Breast epithelium (tissue), 4 donors: ENCODE measurements around the gene TRMT13. TPM values are rescaled to one million over a fixed set of nuclear protein-coding genes. Genes with fewer than 3 reads are reported as not detected.

Experiments
- DNase-seq, 2 donors: peaks; one replicate each; pipeline ENCODE4 v3.0.0-alpha.2; 2019; ENCODE audit warnings: low spot score in 2 of 2
- H3K27ac ChIP-seq, 2 donors: fragments of 200-600 bp; sonication (generic) in 1 of 2; one replicate each; pipeline ENCODE4 v1.5.1; 2016 to 2019; ENCODE audit warnings: mild to moderate bottlenecking in 1 of 2
- H3K27me3 ChIP-seq, 2 donors: fragments of 200-600 bp; sonication (generic) in 1 of 2; one replicate each; pipeline versions ENCODE4 v1.5.1 to v1.6.0; 2017 to 2019; ENCODE audit warnings: control low read depth in 1 of 2, mild to moderate bottlenecking in 1 of 2
- H3K36me3 ChIP-seq: fragments of 200-600 bp; one replicate; pipeline ENCODE4 v1.5.1; 2019
- H3K4me1 ChIP-seq, 2 donors: fragments of 200-600 bp; sonication (generic); one replicate each; pipeline ENCODE4 v1.5.1; 2016 to 2019; ENCODE audit warnings: control low read depth in 1 of 2
- H3K4me3 ChIP-seq, 3 donors: fragments of 200-600 bp; sonication (generic); 1 replicate in 2 of 3; 2 replicates in 1 of 3; pipeline ENCODE4 v1.5.1; 2016 to 2019; ENCODE audit warnings: mild to moderate bottlenecking in 3 of 3, moderate library complexity in 2 of 3
- H3K9me3 ChIP-seq, 2 donors: fragments of 200-600 bp; sonication (generic) in 1 of 2; one replicate each; pipeline ENCODE4 v1.5.1; 2016 to 2019; ENCODE audit warnings: control low read depth in 1 of 2
- POLR2A ChIP-seq: fragments of 450-650 bp; IDR thresholded peaks from one replicate; pipeline ENCODE4 v1.6.1; 2016; ENCODE audit warnings: antibody characterized with exemption, mild to moderate bottlenecking, moderate library complexity
- POLR2AphosphoS5 ChIP-seq, 3 donors: sonication (generic); formaldehyde crosslinking; IDR thresholded peaks; one replicate each; pipeline ENCODE4 v1.6.1; 2017; ENCODE audit warnings: antibody characterized with exemption in 3 of 3
- intact Hi-C: fragments of 100-400 bp; cut with DNase I; formaldehyde crosslinking; loops from one replicate; pipeline ENCODE4 v1.15.1; 2023; ENCODE audit warnings: low total_unique reads
- total RNA-seq, 3 donors: library from RNA; depleted of rRNA; stranded (reverse); fragments of >200 nt; gene quantifications; one replicate each; pipeline ENCODE4 v1.1.0, GENCODE V29; 2016
- TF ChIP-seq, protein P1 (sequence below), 3 donors: fragments of 450-650 bp; IDR thresholded peaks; one replicate each; pipeline ENCODE4 v1.5.1; 2016 to 2017; ENCODE audit warnings: antibody characterized with exemption in 3 of 3, mild to moderate bottlenecking in 3 of 3, moderate library complexity in 3 of 3

TRMT13 gene
- total RNA-seq: 10 to 100 TPM; 16.0 to 36.1 (median 21.0) TPM

- Histone ChIP-seq H3K4me3 (peak within 1 kb of the TSS; percentile 68 to 95 (median 80)), H3K4me1 (no peaks in the 10 kb centered on the region), H3K9me3 (no peaks in the 10 kb centered on the region), H3K36me3 (no peaks in the 10 kb centered on the region), H3K27ac (peak within 1 kb of the TSS; percentile 56 to 75), H3K27me3 (no peaks in the 10 kb centered on the region)
- peak; percentile 92 to 94 for DNase-seq
- TF ChIP-seq, protein P1, sequence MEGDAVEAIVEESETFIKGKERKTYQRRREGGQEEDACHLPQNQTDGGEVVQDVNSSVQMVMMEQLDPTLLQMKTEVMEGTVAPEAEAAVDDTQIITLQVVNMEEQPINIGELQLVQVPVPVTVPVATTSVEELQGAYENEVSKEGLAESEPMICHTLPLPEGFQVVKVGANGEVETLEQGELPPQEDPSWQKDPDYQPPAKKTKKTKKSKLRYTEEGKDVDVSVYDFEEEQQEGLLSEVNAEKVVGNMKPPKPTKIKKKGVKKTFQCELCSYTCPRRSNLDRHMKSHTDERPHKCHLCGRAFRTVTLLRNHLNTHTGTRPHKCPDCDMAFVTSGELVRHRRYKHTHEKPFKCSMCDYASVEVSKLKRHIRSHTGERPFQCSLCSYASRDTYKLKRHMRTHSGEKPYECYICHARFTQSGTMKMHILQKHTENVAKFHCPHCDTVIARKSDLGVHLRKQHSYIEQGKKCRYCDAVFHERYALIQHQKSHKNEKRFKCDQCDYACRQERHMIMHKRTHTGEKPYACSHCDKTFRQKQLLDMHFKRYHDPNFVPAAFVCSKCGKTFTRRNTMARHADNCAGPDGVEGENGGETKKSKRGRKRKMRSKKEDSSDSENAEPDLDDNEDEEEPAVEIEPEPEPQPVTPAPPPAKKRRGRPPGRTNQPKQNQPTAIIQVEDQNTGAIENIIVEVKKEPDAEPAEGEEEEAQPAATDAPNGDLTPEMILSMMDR (IDR thresholded peaks at IDR 0.05): peak in 2 of 3 donors; percentile 23 to 33
- no peak for TF ChIP-seq POLR2A
- peak; percentile 80 to 92 (median 84) for TF ChIP-seq POLR2AphosphoS5 (IDR thresholded peaks at IDR 0.05)
- intact Hi-C loops: no loop called here
Observed at GRCh38 chr1:100132566-100133477, at the start of gene TRMT13, which contains the start of gene SASS6. Gene TRMT13, plus strand, starts transcription at chr1:100133163. Its CDS starts 6 bp downstream, at chr1:100133169. Gene SASS6, minus strand, starts transcription at chr1:100132930. Its CDS starts 116 bp downstream, at chr1:100132814.

- no peaks in the 10 kb centered on the region for H3K36me3 ChIP-seq
- H3K4me3 ChIP-seq: no peak overlapping the region
- no peak for DNase-seq
- no peak overlapping the region for H3K27ac ChIP-seq
- no peaks in the 10 kb centered on the region for H3K27me3 ChIP-seq
- intact Hi-C loops: no loop called here
- TF ChIP-seq POLR2A (no peak), POLR2AphosphoS5 (IDR thresholded peaks at IDR 0.05) (no peak)
- TF ChIP-seq, protein P1 (IDR thresholded peaks at IDR 0.05): no peak
- no peaks in the 10 kb centered on the region for H3K9me3 ChIP-seq
- H3K4me1 ChIP-seq: no peaks in the 10 kb centered on the region
Observed at GRCh38 chr1:100087396-100087795, 45.6 kb upstream of the TRMT13 start.

DNA sequence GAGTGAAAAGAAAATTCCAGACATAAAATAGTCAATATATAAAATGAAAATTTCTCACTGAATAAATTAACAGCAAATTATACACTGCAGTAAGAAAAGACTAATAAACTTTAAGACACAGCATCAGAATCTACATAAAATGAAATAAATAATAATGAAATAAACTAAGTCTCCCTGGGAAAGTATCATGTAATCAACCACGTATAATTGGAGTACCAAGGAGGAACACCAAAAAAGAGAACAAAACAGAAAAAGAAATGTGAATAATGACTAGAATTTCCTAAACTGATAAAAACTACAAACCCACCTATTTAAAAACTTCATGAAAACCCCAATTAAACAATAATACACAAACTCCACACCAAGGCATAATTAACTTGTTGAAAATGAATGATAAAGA is 43.9 kb upstream of the TRMT13 start:
- H3K27me3 ChIP-seq: no peaks in the 10 kb centered on the region
- no peak overlapping the region for H3K27ac ChIP-seq
- TF ChIP-seq POLR2A: no peak
- no peak for TF ChIP-seq POLR2AphosphoS5 (IDR thresholded peaks at IDR 0.05)
- TF ChIP-seq, protein P1 (IDR thresholded peaks at IDR 0.05): no peak
- no peaks in the 10 kb centered on the region for H3K9me3 ChIP-seq
- no peak for DNase-seq
- H3K4me1 ChIP-seq: no peaks in the 10 kb centered on the region
- intact Hi-C loops: no loop called here
- H3K4me3 ChIP-seq: no peak overlapping the region
- no peaks in the 10 kb centered on the region for H3K36me3 ChIP-seq

- TF ChIP-seq POLR2AphosphoS5 (IDR thresholded peaks at IDR 0.05) (no peak), POLR2A (no peak)
- TF ChIP-seq, protein P1 (IDR thresholded peaks at IDR 0.05): no peak
- DNase-seq: no peak
- Histone ChIP-seq H3K36me3 (no peaks in the 10 kb centered on the region), H3K4me1 (no peaks in the 10 kb centered on the region), H3K9me3 (no peaks in the 10 kb centered on the region), H3K4me3 (no peak overlapping the region), H3K27ac (no peak overlapping the region), H3K27me3 (no peaks in the 10 kb centered on the region)
- intact Hi-C loops: no loop called here
Observed at GRCh38 chr1:100090471-100090870, 42.5 kb upstream of the TRMT13 start.

- TF ChIP-seq, protein P1 (IDR thresholded peaks at IDR 0.05): no peak
- TF ChIP-seq POLR2A (no peak), POLR2AphosphoS5 (IDR thresholded peaks at IDR 0.05) (no peak)
- intact Hi-C loops: no loop called here
- Histone ChIP-seq H3K27ac (no peak overlapping the region), H3K9me3 (no peaks in the 10 kb centered on the region), H3K27me3 (no peaks in the 10 kb centered on the region), H3K4me1 (no peaks in the 10 kb centered on the region), H3K36me3 (peaks cover 3% of the 10 kb centered on the region), H3K4me3 (no peak overlapping the region)
- no peak for DNase-seq
Observed at GRCh38 chr1:100100202-100100601, 32.8 kb upstream of the TRMT13 start.
